HG03095 (cell line): ENCODE measurements around the gene TNFSF13B.
A peak's percentile ranks its signal among the peaks of the same experiment; 100 is the strongest.

Source experiments
- ATAC-seq: cut with Tn5 transposase; IDR thresholded peaks from one replicate; pipeline ENCODE4 v1.9.1; 2021; ENCODE audit warnings: moderate library complexity; ENCODE audit not compliant: unreplicated experiment

Gene TNFSF13B

DNA sequence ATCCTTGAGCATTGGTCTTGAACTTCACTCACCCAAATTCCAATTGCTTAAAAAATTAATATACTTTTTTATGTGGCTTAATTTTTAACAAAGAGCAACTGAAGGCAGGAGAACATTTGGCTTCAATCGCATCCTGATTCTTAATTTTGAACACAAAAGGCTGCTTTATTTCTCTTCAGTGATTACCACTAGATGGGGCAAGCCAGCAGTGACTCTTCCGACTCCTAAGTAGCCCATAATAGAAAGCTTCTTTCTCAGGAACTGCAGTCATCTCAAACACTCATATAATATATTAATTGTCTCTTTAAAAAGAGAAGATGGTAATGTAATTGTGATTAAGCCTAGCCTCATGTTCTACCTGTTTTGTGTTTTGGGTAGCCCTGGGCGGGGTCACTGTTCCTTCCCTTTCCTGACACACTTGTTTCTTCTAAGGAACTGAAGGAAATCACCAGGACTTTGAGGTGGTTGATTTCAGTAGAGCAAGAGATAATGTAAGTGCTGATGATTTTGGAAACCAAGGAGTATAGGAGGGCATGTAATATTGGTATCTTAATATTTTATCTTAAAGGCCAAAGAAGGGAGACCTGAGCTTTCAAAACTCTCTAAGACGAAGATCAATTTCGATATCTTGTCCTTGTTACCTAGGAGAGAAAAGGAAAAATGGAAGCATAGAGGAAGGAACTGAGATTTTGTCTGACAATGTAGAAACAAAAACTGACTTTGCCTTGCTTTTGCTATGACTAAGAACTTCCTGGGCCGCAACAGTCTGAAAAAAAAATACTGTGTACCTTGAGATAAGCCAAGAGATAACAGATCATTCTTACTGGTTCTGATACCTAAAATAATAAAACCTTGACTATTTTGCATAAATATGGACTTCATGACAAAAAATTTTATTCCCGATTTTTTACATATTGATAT is 73.1 kb downstream of the TNFSF13B start:
- peak; percentile 62 for ATAC-seq

GRCh38 chr13:108345016-108345415 is 75.5 kb downstream of the TNFSF13B start:
- no peak for ATAC-seq

- no peak for ATAC-seq
Measured at GRCh38 chr13:108346376-108346775, 76.9 kb downstream of the TNFSF13B start.

GRCh38 chr13:108349269-108349668 is 79.8 kb downstream of the TNFSF13B start:
- no peak for ATAC-seq

DNA sequence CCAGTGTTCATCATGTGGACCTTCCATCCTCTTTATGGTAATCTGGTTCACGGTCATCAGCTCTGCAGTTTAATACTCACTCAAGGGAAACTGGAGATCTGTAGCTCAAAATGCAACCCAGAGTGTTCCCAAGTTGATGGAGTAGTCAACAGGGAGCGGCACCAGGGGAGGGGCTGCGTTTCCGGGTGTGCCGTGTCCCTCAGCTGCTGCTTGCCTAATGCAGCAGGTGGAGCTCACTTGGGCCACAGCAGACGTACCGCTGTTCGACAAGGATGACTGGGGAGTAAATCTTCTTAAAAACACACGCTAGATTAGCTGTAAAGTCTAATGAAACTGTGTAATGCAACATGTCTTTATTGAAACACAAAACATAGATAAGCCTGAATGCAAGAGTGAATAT is 81.1 kb downstream of the TNFSF13B start:
- no peak for ATAC-seq

DNA sequence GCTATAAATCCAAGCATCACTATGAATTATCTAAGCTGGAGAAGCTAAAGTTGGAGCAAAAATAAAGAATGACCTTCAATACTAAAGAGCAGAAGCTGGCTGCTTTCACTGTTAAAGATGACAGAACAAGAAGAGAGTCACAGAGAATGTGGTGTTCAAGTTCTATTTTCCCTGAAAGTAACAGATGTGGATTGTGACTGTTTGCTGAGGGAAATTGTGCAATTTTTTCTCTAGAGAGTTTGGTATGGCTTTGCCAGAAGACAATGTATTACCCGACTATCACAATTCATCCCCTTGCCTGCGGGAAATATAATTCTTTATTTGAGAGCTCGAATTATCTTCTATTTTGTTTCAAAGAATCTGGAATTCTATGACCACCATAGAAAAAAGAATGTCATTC is 83.1 kb downstream of the TNFSF13B start:
- no peak for ATAC-seq

DNA sequence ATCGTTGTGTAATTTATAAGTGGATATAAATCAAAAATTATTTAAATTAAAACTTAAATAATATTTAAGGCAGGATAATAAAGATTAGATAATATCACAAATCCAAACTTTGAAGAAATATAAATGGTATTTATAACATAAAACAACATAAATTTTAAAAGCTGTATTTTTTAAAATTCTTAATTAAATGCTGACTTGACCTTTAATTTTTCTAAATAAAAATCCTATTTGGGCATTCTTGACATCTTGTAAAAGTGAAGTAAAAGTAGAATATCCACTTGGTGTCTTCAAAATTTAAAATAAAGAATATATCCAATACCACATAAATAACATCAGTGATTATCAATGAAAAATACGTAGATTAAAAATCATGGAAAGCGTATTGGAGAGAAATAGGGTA is 87.7 kb downstream of the TNFSF13B start:
- ATAC-seq: no peak
